Muscle layer of duodenum (tissue), 2 donors: Measurements from ENCODE around the gene MRPL40.

Source experiments
- H3K27ac ChIP-seq: one replicate; pipeline ENCODE4 v1.7.0; 2013; ENCODE audit warnings: mild to moderate bottlenecking, low read length
- H3K27me3 ChIP-seq: one replicate; pipeline ENCODE4 v1.7.0; 2013; ENCODE audit warnings: low read depth, mild to moderate bottlenecking, control low read depth, low read length
- H3K36me3 ChIP-seq, 2 donors: one replicate each; pipeline ENCODE4 v1.7.0; 2013; ENCODE audit warnings: low read length in 2 of 2, control low read depth in 1 of 2, mild to moderate bottlenecking in 1 of 2; ENCODE audit not compliant: insufficient read depth in 2 of 2, control insufficient read depth in 1 of 2
- H3K4me1 ChIP-seq, 2 donors: one replicate each; pipeline ENCODE4 v1.7.0; 2013; ENCODE audit warnings: low read length in 2 of 2, mild to moderate bottlenecking in 2 of 2, control low read depth in 1 of 2, moderate library complexity in 1 of 2; ENCODE audit not compliant: insufficient read depth in 2 of 2, control insufficient read depth in 1 of 2
- H3K4me3 ChIP-seq, 2 donors: one replicate each; pipeline ENCODE4 v1.7.0; 2013; ENCODE audit warnings: low read length in 2 of 2, low read depth in 1 of 2, mild to moderate bottlenecking in 1 of 2
- H3K9me3 ChIP-seq, 2 donors: one replicate each; pipeline ENCODE4 v1.7.0; 2013; ENCODE audit warnings: low read length in 2 of 2, control low read depth in 1 of 2, mild to moderate bottlenecking in 1 of 2; ENCODE audit not compliant: control insufficient read depth in 1 of 2
- donor health status: healthy.

The MRPL40 gene

DNA sequence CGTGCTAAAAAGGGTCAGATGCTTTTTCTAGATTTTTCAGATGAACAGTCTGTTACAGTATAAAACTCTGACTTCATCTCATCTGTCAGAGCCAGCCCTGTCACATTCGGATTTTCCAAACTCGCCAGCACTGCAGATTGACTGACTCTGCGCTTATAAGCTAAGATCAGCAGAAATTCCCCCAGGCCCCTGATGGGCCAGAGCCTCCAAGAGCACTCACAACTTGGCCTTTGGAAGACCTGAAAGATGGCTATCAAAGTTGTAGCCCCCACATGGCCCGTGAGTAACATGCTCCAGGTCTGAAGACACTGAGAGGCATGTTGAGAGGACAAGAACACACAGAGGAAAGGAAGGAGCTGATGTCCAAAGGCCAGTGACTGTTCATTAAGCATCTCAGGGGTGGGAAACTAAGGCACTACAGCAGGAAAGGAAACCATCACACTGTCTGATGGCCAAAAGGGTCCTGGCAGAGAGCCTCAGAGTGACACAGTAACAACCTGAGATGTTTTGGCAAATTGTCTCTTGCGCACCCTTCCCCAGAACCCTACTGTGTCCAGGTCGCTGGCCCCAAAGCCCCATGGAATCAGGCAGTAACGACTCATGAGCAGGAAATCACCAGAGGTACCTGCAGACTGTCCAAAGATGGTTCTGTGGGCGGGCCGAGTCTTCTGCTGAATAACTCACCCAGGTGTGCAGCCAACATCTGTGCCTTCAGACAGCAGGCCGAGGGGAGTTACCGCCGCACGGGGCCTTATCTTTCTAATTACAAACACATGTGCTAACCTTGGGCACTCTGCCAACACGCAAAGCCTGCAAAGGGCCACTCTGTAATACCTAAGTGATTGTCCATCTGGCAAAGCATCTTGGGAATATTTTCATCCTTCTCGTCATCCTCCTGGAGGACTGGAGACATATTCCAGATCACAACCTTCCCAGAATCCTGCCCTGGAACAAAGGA lies 24.4 kb upstream of the MRPL40 start:
- Histone ChIP-seq H3K9me3 (no peaks in the 10 kb centered on the region), H3K4me3 (no peak overlapping the region), H3K4me1 (no peaks in the 10 kb centered on the region), H3K27ac (no peak overlapping the region), H3K36me3 (peaks cover 46 to 53% of the 10 kb centered on the region in 2 donors), H3K27me3 (no peaks in the 10 kb centered on the region)

DNA sequence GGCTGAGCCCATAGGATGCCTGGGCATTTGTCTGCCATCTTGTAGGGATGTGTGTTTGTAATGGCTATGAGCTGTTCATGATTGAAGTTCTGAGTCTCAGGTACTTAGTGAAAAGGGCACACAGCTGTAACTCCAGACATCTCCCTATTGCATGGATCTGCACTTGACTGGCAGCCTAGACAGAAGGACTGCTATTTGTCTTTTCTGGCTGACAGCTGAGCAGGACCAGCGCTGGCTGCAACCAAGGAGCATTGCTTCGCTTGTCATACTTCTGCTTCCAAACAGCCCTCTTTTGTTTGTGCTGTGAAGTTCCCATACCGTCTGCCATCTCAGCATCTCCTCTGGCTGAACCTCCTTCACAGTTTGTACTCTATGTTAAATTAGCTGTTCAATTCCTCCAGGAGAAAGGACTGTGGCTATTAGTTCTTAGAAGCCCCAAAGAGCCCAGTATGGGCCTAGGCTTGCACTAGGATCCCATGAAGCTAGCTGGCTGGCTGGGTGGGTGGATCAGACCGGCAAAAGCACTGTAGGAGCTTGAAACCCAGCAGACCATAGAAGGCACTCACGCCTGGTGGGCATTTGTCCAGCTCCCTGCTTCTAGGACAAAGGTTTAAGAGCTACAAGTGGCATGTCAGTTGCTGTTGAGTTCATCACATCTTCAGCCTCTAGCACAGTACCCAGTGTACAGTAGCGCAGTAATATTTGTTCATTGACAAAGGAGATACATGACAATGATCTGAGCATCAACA lies 21.2 kb upstream of the MRPL40 start:
- Histone ChIP-seq H3K4me3 (no peak overlapping the region), H3K27ac (no peak overlapping the region), H3K9me3 (no peaks in the 10 kb centered on the region), H3K36me3 (peaks cover 33 to 41% of the 10 kb centered on the region in 2 donors), H3K27me3 (no peaks in the 10 kb centered on the region), H3K4me1 (no peaks in the 10 kb centered on the region)

DNA sequence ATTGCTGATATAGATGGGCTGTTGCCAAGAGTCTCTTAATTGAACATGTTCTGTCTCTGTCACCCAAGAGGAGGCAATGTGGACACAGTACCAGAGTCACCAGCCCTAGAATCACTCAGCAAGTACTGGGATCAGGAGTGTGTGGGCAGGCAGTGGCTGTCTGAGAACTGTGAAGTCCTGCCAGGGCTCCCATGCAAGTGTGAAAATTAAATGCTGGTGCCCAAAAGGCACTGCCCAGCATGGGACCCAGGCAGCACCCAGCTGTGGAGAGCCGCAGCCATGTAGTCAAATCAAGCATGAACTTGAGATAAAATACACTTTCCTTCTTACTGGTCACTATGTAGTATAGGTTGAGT lies 20.7 kb upstream of the MRPL40 start:
- Histone ChIP-seq H3K27me3 (no peaks in the 10 kb centered on the region), H3K4me3 (no peak overlapping the region), H3K36me3 (peaks cover 27 to 36% of the 10 kb centered on the region in 2 donors), H3K4me1 (no peaks in the 10 kb centered on the region), H3K27ac (no peak overlapping the region), H3K9me3 (no peaks in the 10 kb centered on the region)

DNA sequence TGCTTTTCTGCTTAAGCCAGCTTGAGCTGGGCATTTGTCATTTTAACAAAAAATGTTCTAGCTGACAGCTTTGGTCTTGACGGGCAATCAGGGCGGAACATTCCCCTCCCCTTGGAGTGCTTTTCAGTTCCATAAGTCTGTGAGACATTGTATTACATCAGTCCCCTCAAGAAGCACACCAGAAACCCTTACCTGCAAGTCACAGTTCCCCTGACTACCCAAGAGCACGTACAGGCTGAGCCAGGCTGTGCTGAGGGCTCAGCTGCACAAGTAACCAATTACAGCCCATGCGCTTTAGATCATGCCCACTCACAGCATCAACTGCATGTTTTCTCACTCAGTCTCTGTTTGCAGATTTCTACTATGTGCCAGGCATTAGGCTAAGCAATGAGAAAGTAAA lies 19.9 kb upstream of the MRPL40 start:
- Histone ChIP-seq H3K36me3 (peaks cover 21 to 28% of the 10 kb centered on the region in 2 donors), H3K27ac (no peak overlapping the region), H3K27me3 (no peaks in the 10 kb centered on the region), H3K9me3 (no peaks in the 10 kb centered on the region), H3K4me1 (no peaks in the 10 kb centered on the region), H3K4me3 (no peak overlapping the region)

DNA sequence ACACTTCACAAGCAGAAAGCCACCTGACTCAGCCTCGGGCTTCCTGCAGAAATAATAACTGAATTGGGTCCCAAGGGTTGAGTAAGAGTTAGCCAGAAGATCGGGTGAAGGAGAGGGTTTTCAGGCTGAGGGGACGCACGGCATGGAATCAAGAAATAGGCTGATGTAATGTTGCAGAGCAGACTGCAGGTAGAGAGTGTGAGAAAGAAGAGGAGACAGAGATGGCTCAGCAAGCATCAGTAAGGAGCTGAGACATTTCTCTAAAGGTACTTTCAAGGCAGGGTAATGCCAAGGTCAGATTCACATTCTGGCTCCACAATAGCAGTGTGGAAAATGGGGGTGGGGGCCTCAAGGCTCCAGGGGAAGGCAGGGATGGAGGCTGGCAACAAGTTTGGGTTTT lies 19.4 kb upstream of the MRPL40 start:
- H3K36me3 ChIP-seq, result peaks cover 17 to 24% of the 10 kb centered on the region in 2 donors
- H3K9me3 ChIP-seq, result no peaks in the 10 kb centered on the region
- no peaks in the 10 kb centered on the region for H3K27me3 ChIP-seq
- H3K27ac ChIP-seq, result no peak overlapping the region
- no peaks in the 10 kb centered on the region for H3K4me1 ChIP-seq
- H3K4me3 ChIP-seq, result no peak overlapping the region

DNA sequence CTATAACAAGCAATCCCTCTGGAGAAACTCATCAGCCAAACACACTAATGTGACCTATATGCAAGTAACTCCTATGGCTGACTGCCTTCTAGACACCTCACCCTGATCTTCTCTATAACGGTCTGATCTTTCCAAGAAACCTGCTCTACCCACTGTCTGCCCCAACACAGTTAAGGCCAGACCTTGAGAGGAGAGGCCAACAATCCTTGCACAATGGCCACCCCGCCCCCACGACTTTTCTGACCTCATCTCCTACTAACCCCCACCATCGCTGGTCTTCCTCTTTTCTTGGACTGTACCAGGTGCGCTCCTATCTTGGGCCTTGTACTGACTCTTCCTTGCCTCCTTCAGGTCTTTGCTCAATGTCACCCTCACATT lies 13.3 kb upstream of the MRPL40 start:
- Histone ChIP-seq H3K27me3 (no peaks in the 10 kb centered on the region), H3K4me1 (peaks cover 0 to 11% of the 10 kb centered on the region in 2 donors), H3K27ac (no peak overlapping the region), H3K9me3 (no peaks in the 10 kb centered on the region), H3K4me3 (no peak overlapping the region), H3K36me3 (no peaks in the 10 kb centered on the region)

DNA sequence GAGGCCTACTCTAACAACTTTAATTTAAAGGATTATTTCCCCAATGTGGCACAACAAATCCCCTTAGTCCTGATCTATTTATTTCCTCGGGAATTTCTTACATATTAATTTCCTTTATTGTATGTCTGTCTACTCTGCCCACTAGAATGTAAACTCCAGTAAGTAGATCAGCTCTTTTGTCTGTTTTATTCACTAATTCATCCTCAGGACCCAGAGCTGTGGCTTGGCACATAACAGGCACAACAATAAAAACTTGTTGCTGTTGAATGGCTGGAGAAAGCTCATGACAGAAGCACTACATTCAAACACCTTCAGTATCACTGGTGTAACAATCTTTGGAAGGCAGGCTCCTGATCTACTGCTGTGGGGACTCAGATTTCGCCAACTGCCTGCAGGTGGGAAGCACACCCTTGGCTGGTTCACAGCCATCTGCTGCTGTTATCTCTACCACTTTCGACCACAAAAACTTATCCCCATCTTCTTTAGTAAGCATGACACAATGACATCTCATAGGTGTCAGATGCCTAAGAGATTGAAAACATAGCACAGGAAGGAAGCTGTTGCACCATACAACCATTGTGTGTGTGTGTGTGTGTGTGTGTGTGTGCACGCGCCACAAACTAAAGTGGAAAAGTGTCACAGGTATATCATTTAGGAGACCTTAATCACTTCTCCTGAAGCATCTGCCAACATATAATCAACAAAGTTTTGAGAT lies 12.7 kb upstream of the MRPL40 start:
- Histone ChIP-seq H3K4me1 (peaks cover 0 to 11% of the 10 kb centered on the region in 2 donors), H3K27me3 (no peaks in the 10 kb centered on the region), H3K36me3 (no peaks in the 10 kb centered on the region), H3K4me3 (no peak overlapping the region), H3K9me3 (no peaks in the 10 kb centered on the region), H3K27ac (no peak overlapping the region)

DNA sequence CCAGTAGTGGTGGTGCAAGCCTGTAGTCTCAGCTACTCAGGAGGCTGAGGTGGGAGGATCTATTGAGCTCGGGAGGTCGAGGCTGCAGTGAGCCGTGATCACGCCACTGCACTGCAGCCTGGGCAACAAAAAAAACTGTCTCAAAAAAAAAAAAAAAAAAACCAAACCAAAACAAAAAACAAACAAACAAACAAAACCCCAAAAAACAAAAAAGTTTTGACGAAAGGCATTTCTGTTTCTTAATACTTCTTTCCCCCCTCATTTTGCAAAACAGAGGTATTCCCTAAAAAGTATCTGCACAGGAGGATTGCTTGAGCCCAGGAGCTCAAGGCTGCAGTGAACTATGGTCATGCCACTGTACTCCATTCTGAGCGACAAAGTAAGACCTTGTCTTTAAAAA lies 12.0 kb upstream of the MRPL40 start:
- no peak overlapping the region for H3K27ac ChIP-seq
- H3K27me3 ChIP-seq, result no peaks in the 10 kb centered on the region
- H3K4me1 ChIP-seq, result peaks cover 0 to 11% of the 10 kb centered on the region in 2 donors
- no peaks in the 10 kb centered on the region for H3K9me3 ChIP-seq
- no peaks in the 10 kb centered on the region for H3K36me3 ChIP-seq
- H3K4me3 ChIP-seq, result no peak overlapping the region

DNA sequence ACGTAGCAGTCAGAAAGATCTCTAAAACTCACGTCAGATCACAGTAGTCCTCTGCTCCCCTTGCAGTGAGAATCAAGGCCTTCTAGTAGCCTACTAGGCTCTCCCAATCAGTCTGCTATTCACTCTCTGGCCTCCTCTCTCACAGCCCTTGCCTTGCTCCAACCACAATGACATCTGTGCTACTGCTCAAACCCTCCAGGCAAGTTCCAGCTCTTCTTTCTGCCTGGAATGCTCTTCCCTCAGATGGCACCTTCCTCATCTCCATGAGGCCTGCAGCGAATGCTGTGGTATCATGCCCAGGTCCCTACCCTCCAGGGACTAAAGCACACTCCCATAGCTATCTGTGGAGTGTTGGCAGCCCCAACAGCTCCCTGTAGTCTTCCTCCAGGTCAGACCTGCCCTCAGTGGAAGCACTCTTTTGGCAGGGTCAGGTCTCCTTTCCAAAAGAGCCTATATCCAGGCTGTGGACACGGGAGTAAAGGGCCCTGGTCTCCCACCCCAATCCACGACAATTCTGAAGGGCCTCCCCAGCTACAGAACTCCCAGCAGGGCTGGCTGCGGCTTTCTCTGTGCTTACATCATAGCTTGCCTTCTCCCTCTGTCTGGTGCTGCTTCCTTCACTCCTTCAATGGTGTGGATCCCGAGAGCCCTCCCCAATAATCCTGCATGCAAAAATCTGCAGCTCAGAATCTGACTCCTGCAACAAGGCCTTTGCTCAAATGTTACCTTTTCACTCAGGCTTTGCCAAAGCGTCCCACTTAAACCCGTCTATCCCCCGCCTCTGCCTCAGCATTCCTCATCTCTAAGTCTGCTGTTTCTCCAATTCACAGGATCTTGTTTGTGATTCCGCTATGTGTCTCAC lies 9.7 kb upstream of the MRPL40 start:
- no peak overlapping the region for H3K4me3 ChIP-seq
- no peaks in the 10 kb centered on the region for H3K36me3 ChIP-seq
- no peaks in the 10 kb centered on the region for H3K27me3 ChIP-seq
- no peak overlapping the region for H3K27ac ChIP-seq
- peaks cover 0 to 11% of the 10 kb centered on the region in 2 donors for H3K4me1 ChIP-seq
- H3K9me3 ChIP-seq, result no peaks in the 10 kb centered on the region

DNA sequence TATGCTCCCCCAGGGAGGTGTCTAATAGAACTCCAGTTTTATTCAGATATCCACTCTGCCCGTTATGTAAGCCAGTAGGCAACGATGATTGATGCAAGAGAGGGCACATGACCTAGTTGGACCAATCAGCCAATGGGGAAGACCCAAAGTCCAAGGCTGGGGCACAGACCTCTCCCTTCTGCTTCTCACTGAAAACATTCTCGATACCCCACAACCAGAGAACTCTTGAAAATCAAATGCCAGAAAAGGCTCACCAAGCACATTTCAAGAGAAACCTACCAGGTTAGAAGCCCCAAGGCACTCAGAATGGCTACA lies 8.2 kb upstream of the MRPL40 start:
- H3K4me1 ChIP-seq, result peaks cover 0 to 18% of the 10 kb centered on the region in 2 donors
- H3K4me3 ChIP-seq, result no peak overlapping the region
- no peak overlapping the region for H3K27ac ChIP-seq

More for the DNA sequence above, 8.2 kb upstream of the MRPL40 start:
- H3K9me3 ChIP-seq, result no peaks in the 10 kb centered on the region
- no peaks in the 10 kb centered on the region for H3K36me3 ChIP-seq
- H3K27me3 ChIP-seq, result no peaks in the 10 kb centered on the region
